CD4-positive, alpha-beta memory T cell (primary cell): ENCODE data around the gene DDR2. TPM values are rescaled to one million over a fixed set of nuclear protein-coding genes. Genes with fewer than 3 reads are reported as not detected.

Experiments used
- CTCF ChIA-PET: fragments of 350-600 bp; sonication (Branson Sonifier 250); formaldehyde crosslinking; loops from one replicate; lab custom pipeline; 2021; ENCODE audit warnings: inconsistent platforms; ENCODE audit not compliant: partially characterized antibody; lab: Charles Lee
- POLR2A ChIA-PET: fragments of 350-600 bp; sonication (Branson Sonifier 250); formaldehyde crosslinking; loops from one replicate; lab custom pipeline; 2021; ENCODE audit not compliant: partially characterized antibody; lab: Charles Lee
- DNase-seq, 5 donors: peaks; one replicate each; pipeline versions ENCODE4 v3.0.0 to v3.0.0-alpha.2; 2020 to 2022; ENCODE audit warnings: mixed read lengths in 1 of 5
- H3K27ac ChIP-seq: one replicate; pipeline ENCODE4 v1.7.0; 2013; ENCODE audit warnings: low read depth, low read length
- H3K27me3 ChIP-seq: 2 replicates; pipeline ENCODE4 v1.7.0; 2013; ENCODE audit warnings: mild to moderate bottlenecking, low read length, moderate library complexity; ENCODE audit not compliant: insufficient read depth
- H3K36me3 ChIP-seq: 2 replicates; pipeline ENCODE4 v1.7.0; 2013; ENCODE audit warnings: mild to moderate bottlenecking, low read length, moderate library complexity; ENCODE audit not compliant: insufficient read depth
- H3K4me1 ChIP-seq: 2 replicates; pipeline ENCODE4 v1.7.0; 2013; ENCODE audit warnings: mild to moderate bottlenecking, low read length, moderate library complexity; ENCODE audit not compliant: insufficient read depth
- H3K4me3 ChIP-seq, 2 donors: one replicate each; pipeline ENCODE4 v1.7.0; 2013; ENCODE audit warnings: low read length in 2 of 2, mild to moderate bottlenecking in 1 of 2
- H3K9me3 ChIP-seq, 2 donors: one replicate each; pipeline ENCODE4 v1.7.0; 2013; ENCODE audit warnings: low read length in 2 of 2, control low read depth in 1 of 2; ENCODE audit not compliant: control insufficient read depth in 1 of 2
- H3K27ac Mint-ChIP-seq, 7 donors: one replicate each; pipeline ENCODE4 v1.8.0; 2020 to 2021; ENCODE audit warnings: mixed read lengths in 7 of 7, mild to moderate bottlenecking in 6 of 7, inconsistent platforms in 3 of 7, moderate library complexity in 3 of 7
- H3K27me3 Mint-ChIP-seq, 2 donors: one replicate each; pipeline ENCODE4 v1.8.0; 2020 to 2021; ENCODE audit warnings: mixed read lengths in 2 of 2
- H3K36me3 Mint-ChIP-seq, 2 donors: one replicate each; pipeline ENCODE4 v1.8.0; 2020 to 2021; ENCODE audit warnings: mixed read lengths in 2 of 2, inconsistent platforms in 1 of 2, mild to moderate bottlenecking in 1 of 2
- H3K4me1 Mint-ChIP-seq, 4 donors: one replicate each; pipeline ENCODE4 v1.8.0; 2020 to 2021; ENCODE audit warnings: mixed read lengths in 4 of 4, mild to moderate bottlenecking in 1 of 4
- H3K4me3 Mint-ChIP-seq, 8 donors: one replicate each; pipeline ENCODE4 v1.8.0; 2020 to 2021; ENCODE audit warnings: mixed read lengths in 8 of 8, mild to moderate bottlenecking in 7 of 8, moderate library complexity in 6 of 8, inconsistent platforms in 3 of 8
- H3K9me3 Mint-ChIP-seq, 8 donors: one replicate each; pipeline ENCODE4 v1.8.0; 2020 to 2021; ENCODE audit warnings: mixed read lengths in 8 of 8, mild to moderate bottlenecking in 5 of 8, inconsistent platforms in 3 of 8, moderate library complexity in 1 of 8
- intact Hi-C: fragments of 100-400 bp; cut with micrococcal nuclease; formaldehyde crosslinking; loops from one replicate; pipeline ENCODE4 v1.15.1; 2023
- polyA plus RNA-seq, 2 donors: library from polyadenylated mRNA; unstranded; fragments of 300-500 nt; fragmentation: Illumina TruSeq; gene quantifications; one replicate each; pipeline ENCODE4 v1.2.3, GENCODE V29; 2021
- total RNA-seq, 2 experiments: library from RNA; stranded (reverse); gene quantifications; one replicate each; pipeline ENCODE4 v1.2.3, GENCODE V29; 2021

DDR2 gene
- total and polyA plus RNA-seq, 4 experiments from 2014 or later: 0.18 to 0.53 (median 0.47) TPM; not detected in 1

- intact Hi-C loops: no loop called here
- Histone ChIP-seq H3K9me3 (no peaks in the 10 kb centered on the region), H3K4me1 (no peaks in the 10 kb centered on the region), H3K27me3 (no peaks in the 10 kb centered on the region), H3K4me3 (no peak overlapping the region), H3K27ac (no peak overlapping the region), H3K36me3 (no peaks in the 10 kb centered on the region)
- no peak for DNase-seq
- ChIA-PET CTCF (no interaction called here), POLR2A (no interaction called here)
- Mint-ChIP-seq H3K4me1 (no peaks in the 10 kb centered on the region), H3K27ac (no peak overlapping the region), H3K9me3 (no peaks in the 10 kb centered on the region), H3K36me3 (no peaks in the 10 kb centered on the region), H3K27me3 (no peaks in the 10 kb centered on the region), H3K4me3 (no peak overlapping the region)
Observed at GRCh38 chr1:162671664-162672410, 39.6 kb downstream of the DDR2 start.

- no peak overlapping the region for H3K27ac Mint-ChIP-seq
- no peak overlapping the region for H3K27ac ChIP-seq
- no peaks in the 10 kb centered on the region for H3K27me3 ChIP-seq
- DNase-seq: no peak
- H3K27me3 Mint-ChIP-seq: no peaks in the 10 kb centered on the region
- H3K9me3 Mint-ChIP-seq: no peaks in the 10 kb centered on the region
- H3K4me1 Mint-ChIP-seq: no peaks in the 10 kb centered on the region
- no peak overlapping the region for H3K4me3 Mint-ChIP-seq
- no peaks in the 10 kb centered on the region for H3K36me3 Mint-ChIP-seq
- no peak overlapping the region for H3K4me3 ChIP-seq
- POLR2A ChIA-PET: no interaction called here
- H3K9me3 ChIP-seq: no peaks in the 10 kb centered on the region
- intact Hi-C loops: no loop called here
- H3K36me3 ChIP-seq: no peaks in the 10 kb centered on the region
- CTCF ChIA-PET: no interaction called here
- no peaks in the 10 kb centered on the region for H3K4me1 ChIP-seq
Observed at GRCh38 chr1:162672622-162673260, 40.5 kb downstream of the DDR2 start.

GRCh38 chr1:162674034-162674608, 41.9 kb downstream of the DDR2 start:
- Mint-ChIP-seq H3K36me3 (no peaks in the 10 kb centered on the region), H3K27ac (no peak overlapping the region), H3K27me3 (no peaks in the 10 kb centered on the region), H3K9me3 (peaks cover 0 to 2% (median 0%) of the 10 kb centered on the region in 8 donors), H3K4me1 (no peaks in the 10 kb centered on the region), H3K4me3 (no peak overlapping the region)
- POLR2A ChIA-PET: no interaction called here
- CTCF ChIA-PET: no interaction called here
- no peaks in the 10 kb centered on the region for H3K36me3 ChIP-seq
- no peak overlapping the region for H3K27ac ChIP-seq
- no peaks in the 10 kb centered on the region for H3K27me3 ChIP-seq
- no peak for DNase-seq
- no peaks in the 10 kb centered on the region for H3K9me3 ChIP-seq
- H3K4me1 ChIP-seq: no peaks in the 10 kb centered on the region
- intact Hi-C loops: no loop called here
- H3K4me3 ChIP-seq: no peak overlapping the region

GRCh38 chr1:162676087-162676486, 43.8 kb downstream of the DDR2 start:
- Mint-ChIP-seq H3K4me3 (no peak overlapping the region), H3K27ac (no peak overlapping the region), H3K27me3 (peaks cover 0 to 1% of the 10 kb centered on the region in 2 donors), H3K9me3 (peaks cover 0 to 5% (median 0%) of the 10 kb centered on the region in 8 donors), H3K36me3 (peaks cover 0 to 7% of the 10 kb centered on the region in 2 donors), H3K4me1 (no peaks in the 10 kb centered on the region)
- H3K36me3 ChIP-seq: no peaks in the 10 kb centered on the region
- no peaks in the 10 kb centered on the region for H3K9me3 ChIP-seq
- DNase-seq: no peak
- H3K27ac ChIP-seq: no peak overlapping the region
- no peaks in the 10 kb centered on the region for H3K4me1 ChIP-seq
- ChIA-PET POLR2A (no interaction called here), CTCF (no interaction called here)
- H3K4me3 ChIP-seq: no peak overlapping the region
- no peaks in the 10 kb centered on the region for H3K27me3 ChIP-seq
- intact Hi-C loops: no loop called here

GRCh38 chr1:162676750-162677149, 44.5 kb downstream of the DDR2 start:
- Histone ChIP-seq H3K36me3 (no peaks in the 10 kb centered on the region), H3K4me3 (no peak overlapping the region), H3K27me3 (no peaks in the 10 kb centered on the region), H3K9me3 (no peaks in the 10 kb centered on the region), H3K27ac (no peak overlapping the region), H3K4me1 (no peaks in the 10 kb centered on the region)
- POLR2A ChIA-PET: no interaction called here
- Mint-ChIP-seq H3K27ac (no peak overlapping the region), H3K4me1 (no peaks in the 10 kb centered on the region), H3K9me3 (peaks cover 0 to 5% (median 0%) of the 10 kb centered on the region in 8 donors), H3K4me3 (no peak overlapping the region), H3K27me3 (peaks cover 0 to 1% of the 10 kb centered on the region in 2 donors), H3K36me3 (peaks cover 0 to 7% of the 10 kb centered on the region in 2 donors)
- no peak for DNase-seq
- intact Hi-C loops: no loop called here
- CTCF ChIA-PET: no interaction called here

- H3K4me1 Mint-ChIP-seq: no peaks in the 10 kb centered on the region
- peaks cover 0 to 5% (median 0%) of the 10 kb centered on the region in 8 donors for H3K9me3 Mint-ChIP-seq
- Histone ChIP-seq H3K4me3 (no peak overlapping the region), H3K27ac (no peak overlapping the region), H3K4me1 (no peaks in the 10 kb centered on the region), H3K27me3 (no peaks in the 10 kb centered on the region), H3K9me3 (no peaks in the 10 kb centered on the region), H3K36me3 (no peaks in the 10 kb centered on the region)
- peaks cover 0 to 7% of the 10 kb centered on the region in 2 donors for H3K36me3 Mint-ChIP-seq
- POLR2A ChIA-PET: no interaction called here
- no peak for DNase-seq
- H3K27ac Mint-ChIP-seq: no peak overlapping the region
- CTCF ChIA-PET: no interaction called here
- intact Hi-C loops: no loop called here
- H3K4me3 Mint-ChIP-seq: no peak overlapping the region
- H3K27me3 Mint-ChIP-seq: peaks cover 0 to 1% of the 10 kb centered on the region in 2 donors
Observed at GRCh38 chr1:162677607-162678371, 45.5 kb downstream of the DDR2 start.

- Mint-ChIP-seq H3K36me3 (peaks cover 0 to 7% of the 10 kb centered on the region in 2 donors), H3K27me3 (peaks cover 0 to 1% of the 10 kb centered on the region in 2 donors), H3K4me1 (no peaks in the 10 kb centered on the region), H3K9me3 (peaks cover 0 to 5% (median 0%) of the 10 kb centered on the region in 8 donors), H3K4me3 (no peak overlapping the region), H3K27ac (no peak overlapping the region)
- ChIA-PET POLR2A (no interaction called here), CTCF (no interaction called here)
- no peaks in the 10 kb centered on the region for H3K9me3 ChIP-seq
- no peaks in the 10 kb centered on the region for H3K36me3 ChIP-seq
- H3K27ac ChIP-seq: no peak overlapping the region
- intact Hi-C loops: no loop called here
- H3K4me1 ChIP-seq: no peaks in the 10 kb centered on the region
- no peak for DNase-seq
- H3K27me3 ChIP-seq: no peaks in the 10 kb centered on the region
- no peak overlapping the region for H3K4me3 ChIP-seq
Observed at GRCh38 chr1:162678439-162678838, 46.2 kb downstream of the DDR2 start.
